Cardiac fibroblast (primary cell): ENCODE measurements around the gene ACTL7B.

ENCODE experiments used
- DNase-seq, 2 donors: peaks; one replicate each; pipeline versions ENCODE4 v3.0.0 to v3.0.0-alpha.2; 2010; ENCODE audit warnings: low read depth in 2 of 2
- H3K4me3 ChIP-seq, 2 donors: replicated peaks in 1 of 2; 1 replicate in 1 of 2; 2 replicates in 1 of 2; pipeline ENCODE4 v1.5.1; 2011; ENCODE audit warnings: low read depth in 2 of 2, low read length in 2 of 2, mild to moderate bottlenecking in 2 of 2, moderate library complexity in 1 of 2
- TF ChIP-seq, protein P1 (sequence below): IDR thresholded peaks from one replicate; pipeline ENCODE4 v1.5.1; 2011; ENCODE audit warnings: low read depth, mild to moderate bottlenecking, low read length, inconsistent platforms

ACTL7B gene

DNA sequence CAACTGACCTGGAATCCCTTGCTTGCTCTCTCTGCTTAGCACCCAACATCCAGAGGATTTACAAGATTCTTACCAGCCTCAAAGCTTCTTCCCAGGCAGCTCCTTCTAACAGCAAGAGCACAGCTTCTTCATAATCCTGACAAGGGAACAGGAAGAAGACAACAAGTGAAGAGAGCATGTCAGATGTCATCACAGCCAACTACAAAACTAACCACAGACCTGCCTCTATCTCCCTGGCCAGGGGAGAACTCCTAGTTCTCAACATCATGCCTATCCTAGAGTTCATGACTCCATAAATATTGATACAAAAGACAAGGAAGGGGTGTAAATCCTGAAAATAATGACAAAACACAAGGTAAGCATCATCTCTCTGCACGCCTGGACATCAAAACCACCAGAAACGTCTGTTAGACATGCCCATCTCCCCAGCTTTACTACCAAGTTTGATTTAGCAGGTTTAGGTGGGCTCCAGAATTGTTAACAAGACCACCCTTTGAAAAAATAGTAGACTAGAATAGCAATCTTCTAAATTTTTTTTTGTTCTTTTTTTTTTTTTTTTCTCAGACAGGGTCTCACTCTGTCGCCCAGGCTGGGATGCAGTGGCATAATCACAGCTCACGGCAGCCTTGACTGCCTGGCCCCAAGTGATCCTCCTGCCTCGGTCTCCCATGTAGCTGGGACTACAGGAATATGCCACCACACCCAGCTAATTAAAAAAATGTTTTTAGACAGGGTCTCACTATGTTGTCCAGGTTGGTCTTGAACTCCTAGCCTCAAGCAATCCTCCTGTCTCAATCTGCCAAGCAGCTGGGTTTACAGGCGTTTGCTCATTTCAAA is 26.5 kb upstream of the ACTL7B start:
- TF ChIP-seq, protein P1, sequence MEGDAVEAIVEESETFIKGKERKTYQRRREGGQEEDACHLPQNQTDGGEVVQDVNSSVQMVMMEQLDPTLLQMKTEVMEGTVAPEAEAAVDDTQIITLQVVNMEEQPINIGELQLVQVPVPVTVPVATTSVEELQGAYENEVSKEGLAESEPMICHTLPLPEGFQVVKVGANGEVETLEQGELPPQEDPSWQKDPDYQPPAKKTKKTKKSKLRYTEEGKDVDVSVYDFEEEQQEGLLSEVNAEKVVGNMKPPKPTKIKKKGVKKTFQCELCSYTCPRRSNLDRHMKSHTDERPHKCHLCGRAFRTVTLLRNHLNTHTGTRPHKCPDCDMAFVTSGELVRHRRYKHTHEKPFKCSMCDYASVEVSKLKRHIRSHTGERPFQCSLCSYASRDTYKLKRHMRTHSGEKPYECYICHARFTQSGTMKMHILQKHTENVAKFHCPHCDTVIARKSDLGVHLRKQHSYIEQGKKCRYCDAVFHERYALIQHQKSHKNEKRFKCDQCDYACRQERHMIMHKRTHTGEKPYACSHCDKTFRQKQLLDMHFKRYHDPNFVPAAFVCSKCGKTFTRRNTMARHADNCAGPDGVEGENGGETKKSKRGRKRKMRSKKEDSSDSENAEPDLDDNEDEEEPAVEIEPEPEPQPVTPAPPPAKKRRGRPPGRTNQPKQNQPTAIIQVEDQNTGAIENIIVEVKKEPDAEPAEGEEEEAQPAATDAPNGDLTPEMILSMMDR: no peak
- no peak for DNase-seq

DNA sequence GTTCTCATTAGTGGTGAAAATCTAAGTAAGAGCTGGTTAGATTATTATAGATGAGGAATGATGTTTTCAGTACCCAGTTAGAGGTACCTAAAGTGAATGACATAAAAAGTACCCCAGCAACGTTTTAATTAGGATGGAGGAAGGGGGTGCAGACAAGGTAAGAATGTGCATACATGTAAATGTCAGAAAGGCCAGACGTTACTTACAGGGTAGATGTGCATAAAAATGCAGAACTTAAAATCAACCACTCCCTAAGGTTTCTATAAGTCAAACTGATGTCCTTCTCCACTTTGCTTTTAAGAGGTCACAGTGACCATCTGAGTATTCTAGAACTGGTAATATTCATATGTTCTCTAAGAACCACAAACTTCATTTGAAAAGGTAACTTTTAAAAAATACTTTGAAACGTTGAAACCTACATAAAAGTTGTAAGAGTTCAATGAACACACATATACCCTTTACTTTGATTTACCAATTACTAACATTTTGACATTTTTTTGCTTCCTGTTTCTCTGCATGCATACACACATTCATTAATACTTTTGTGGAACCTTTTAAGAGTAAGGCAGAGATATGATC is 25.0 kb upstream of the ACTL7B start:
- no peak for DNase-seq
- TF ChIP-seq, protein P1: no peak
- H3K4me3 ChIP-seq: no peak overlapping the region

More for the DNA sequence above, 26.5 kb upstream of the ACTL7B start:
- no peak overlapping the region for H3K4me3 ChIP-seq

DNA sequence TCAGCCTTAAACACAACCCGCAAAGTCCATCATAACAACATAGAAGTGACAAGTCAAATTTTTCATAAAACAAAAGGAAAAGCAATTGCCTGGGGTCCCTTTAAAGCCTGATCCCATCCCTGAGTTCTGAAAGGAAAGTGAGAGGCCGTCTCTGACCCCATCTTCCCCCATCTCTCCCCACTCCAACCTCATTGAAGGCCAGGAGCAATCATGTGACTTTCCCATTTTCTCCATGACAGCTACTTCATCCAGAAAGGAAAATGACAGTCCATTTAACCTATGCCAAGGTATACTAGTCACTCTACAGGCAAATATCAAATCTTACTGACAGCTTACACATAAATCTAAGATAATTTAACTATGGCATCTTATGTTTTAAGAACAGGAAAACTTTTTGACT is 21.7 kb upstream of the ACTL7B start:
- TF ChIP-seq, protein P1: no peak
- H3K4me3 ChIP-seq: no peak overlapping the region
- no peak for DNase-seq

DNA sequence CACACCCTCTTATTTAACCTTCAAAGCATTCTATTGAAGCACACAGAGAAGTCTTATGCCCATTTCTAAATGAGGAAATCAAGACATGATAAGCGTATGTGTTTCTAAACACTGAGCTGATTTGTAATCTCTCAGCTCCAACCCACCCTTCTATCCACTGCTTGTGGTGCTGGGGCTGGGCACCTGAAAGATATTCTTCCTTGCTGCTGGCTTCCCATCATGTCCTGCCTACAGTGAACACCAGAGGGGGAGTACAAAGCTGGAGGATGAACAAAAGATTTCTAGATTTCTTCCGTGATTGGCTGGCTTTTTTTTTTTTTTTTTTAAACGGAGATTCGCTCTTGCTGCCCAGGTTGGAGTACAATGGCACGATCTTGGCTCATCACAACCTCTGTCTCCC is 20.6 kb upstream of the ACTL7B start:
- no peak for DNase-seq
- TF ChIP-seq, protein P1: no peak
- H3K4me3 ChIP-seq: no peak overlapping the region

DNA sequence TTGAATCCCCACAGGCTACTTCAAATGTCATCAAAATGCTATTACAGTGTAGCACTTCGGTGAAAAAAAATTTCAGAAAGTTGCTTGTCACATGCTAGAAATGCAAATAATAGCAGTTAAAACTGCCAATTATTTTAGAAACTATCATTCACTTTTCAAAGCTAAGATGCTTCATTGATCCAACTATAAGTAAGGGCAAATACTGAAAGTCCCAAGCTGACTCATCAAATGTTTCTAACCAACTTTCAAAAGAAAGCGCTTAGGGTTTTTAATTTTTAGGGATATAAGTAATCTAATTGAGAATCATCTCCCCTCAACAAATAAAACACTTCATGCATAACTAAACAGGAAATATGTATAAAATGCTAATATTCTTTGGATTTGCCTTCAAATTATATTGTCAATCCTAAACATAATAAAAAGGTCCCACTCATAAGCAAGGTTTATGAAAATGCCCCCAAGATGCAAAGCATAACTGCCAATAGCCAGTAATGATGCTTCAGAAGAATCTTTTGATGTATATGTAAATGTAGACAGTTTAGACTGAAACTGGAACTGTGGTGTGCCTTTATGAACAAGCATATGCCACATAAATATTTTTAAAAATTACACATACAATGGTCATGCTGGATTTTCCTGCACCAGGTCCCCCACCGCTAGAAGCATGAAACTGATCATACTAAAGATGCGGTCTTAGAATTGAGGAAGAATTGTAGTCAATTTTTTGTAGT is 18.4 kb upstream of the ACTL7B start:
- no peak overlapping the region for H3K4me3 ChIP-seq
- TF ChIP-seq, protein P1: no peak
- no peak for DNase-seq

DNA sequence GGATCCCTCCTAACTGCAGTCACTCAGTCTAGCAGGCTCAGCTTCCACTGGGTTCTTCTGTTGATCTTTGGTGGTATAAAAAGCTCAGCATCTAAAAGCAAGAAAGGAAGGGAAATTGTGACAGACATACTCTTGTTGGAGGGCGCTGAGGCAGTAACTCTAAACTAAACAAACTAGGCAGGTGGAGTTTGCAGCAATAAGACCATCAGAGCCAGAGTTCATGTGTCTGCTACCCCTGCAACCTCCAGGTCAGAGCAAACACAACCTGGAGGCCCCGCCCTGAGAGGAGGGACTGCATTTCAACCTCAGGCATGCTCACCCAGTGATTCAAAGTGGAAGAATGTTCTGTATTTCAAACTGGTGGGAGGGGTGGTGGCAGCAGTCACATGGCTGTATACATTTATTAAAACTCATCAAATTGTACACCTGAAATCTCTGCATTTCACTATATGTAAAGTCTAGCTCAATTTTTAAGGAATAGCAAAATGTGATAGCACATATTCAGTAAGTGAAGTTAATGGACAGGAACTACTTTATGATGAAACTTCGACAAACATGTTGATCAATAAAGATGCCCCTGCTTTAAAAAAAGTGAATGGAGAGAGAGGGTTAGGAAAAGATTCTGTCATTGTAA is 13.4 kb upstream of the ACTL7B start:
- peak; percentile 15 to 67 for DNase-seq
- TF ChIP-seq, protein P1: no peak
- no peak overlapping the region for H3K4me3 ChIP-seq
